Neural progenitor cell (in vitro differentiated cells): ENCODE measurements around the gene OR2T2. TPM values are rescaled to one million over a fixed set of nuclear protein-coding genes. Genes with fewer than 3 reads are reported as not detected.

Source experiments
- total RNA-seq: library from RNA; depleted of rRNA; stranded (reverse); fragments of >200 nt; gene quantifications from 2 replicates; pipeline ENCODE4 v1.2.3, GENCODE V29; 2015; ENCODE audit warnings: low replicate concordance

Gene OR2T2
- total RNA-seq, 1 donor from 2014 or later = not detected

Other genes with a start within 250 kb of the OR2T2 start
- not detected in 2 replicates for gene OR2M3, start 248.4 kb upstream of the OR2T2 start, total RNA-seq
- not detected in 2 replicates for gene OR2M4, start 214.2 kb upstream of the OR2T2 start, total RNA-seq
- not detected in 2 replicates for gene OR2T33, start 167.7 kb upstream of the OR2T2 start, total RNA-seq
- gene OR2T12, start 142.2 kb upstream of the OR2T2 start, total RNA-seq = not detected in 2 replicates
- not detected in 2 replicates for gene OR2M7, start 121.1 kb upstream of the OR2T2 start, total RNA-seq
- gene OR14C36, start 96.9 kb upstream of the OR2T2 start, total RNA-seq = not detected in 2 replicates
- gene OR2T4, start 84.0 kb upstream of the OR2T2 start, total RNA-seq = not detected in 2 replicates
- not detected in 2 replicates for gene OR2T6, start 69.9 kb upstream of the OR2T2 start, total RNA-seq
- not detected in 2 replicates for gene OR2T1, start 42.6 kb upstream of the OR2T2 start, total RNA-seq
- gene OR2T3, start 27.7 kb downstream of the OR2T2 start, total RNA-seq = not detected in 2 replicates
- not detected in 2 replicates for gene OR2T5, start 43.0 kb downstream of the OR2T2 start, total RNA-seq
- gene OR2G6, start 62.4 kb downstream of the OR2T2 start, total RNA-seq = not detected in 2 replicates
- gene OR2T29, start 117.1 kb downstream of the OR2T2 start, total RNA-seq = not detected in 2 replicates
- gene OR2T34, start 129.1 kb downstream of the OR2T2 start, total RNA-seq = not detected in 2 replicates
- not detected in 2 replicates for gene OR2T10, start 152.1 kb downstream of the OR2T2 start, total RNA-seq
- gene OR2T11, start 189.5 kb downstream of the OR2T2 start, total RNA-seq = not detected in 2 replicates
- gene OR2T35, start 199.6 kb downstream of the OR2T2 start, total RNA-seq = not detected in 2 replicates
- not detected in 2 replicates for gene OR2T27, start 209.9 kb downstream of the OR2T2 start, total RNA-seq